H9 (cell line): ENCODE data around the gene RNF214. TPM values are rescaled to one million over a fixed set of nuclear protein-coding genes. Genes with fewer than 3 reads are reported as not detected.

ENCODE experiments used
- DNase-seq: peaks from one replicate; pipeline ENCODE4 v3.0.0-alpha.2; 2017
- H2AFZ ChIP-seq: one replicate; pipeline ENCODE4 v1.6.1; 2013; ENCODE audit warnings: mild to moderate bottlenecking, low read length, control low read depth, moderate library complexity
- H2AK5ac ChIP-seq: 2 replicates; pipeline ENCODE4 v1.6.1; 2013; ENCODE audit warnings: low read length, control low read depth, mixed read lengths; ENCODE audit not compliant: insufficient read length
- H2BK120ac ChIP-seq: one replicate; pipeline ENCODE4 v1.6.1; 2013; ENCODE audit warnings: low read depth, mild to moderate bottlenecking, low read length, control low read depth, inconsistent platforms; ENCODE audit not compliant: poor library complexity, severe bottlenecking
- H2BK12ac ChIP-seq: 2 replicates; pipeline ENCODE4 v1.6.1; 2013; ENCODE audit warnings: low read length, control low read depth, mixed read lengths, low read depth; ENCODE audit not compliant: insufficient read length
- H2BK15ac ChIP-seq: 2 replicates; pipeline ENCODE4 v1.6.1; 2013; ENCODE audit warnings: low read depth, low read length, control low read depth
- H2BK20ac ChIP-seq: one replicate; pipeline ENCODE4 v1.6.1; 2013; ENCODE audit warnings: low read depth, mild to moderate bottlenecking, low read length, control low read depth, inconsistent platforms; ENCODE audit not compliant: poor library complexity, severe bottlenecking
- H2BK5ac ChIP-seq: 2 replicates; pipeline ENCODE4 v1.6.1; 2013; ENCODE audit warnings: low read length, control low read depth, mixed read lengths; ENCODE audit not compliant: insufficient read length
- H3K14ac ChIP-seq: 2 replicates; pipeline ENCODE4 v1.6.1; 2013; ENCODE audit warnings: low read length, control low read depth; ENCODE audit not compliant: insufficient read depth
- H3K18ac ChIP-seq: 2 replicates; pipeline ENCODE4 v1.6.1; 2013; ENCODE audit warnings: low read depth, mild to moderate bottlenecking, mixed read lengths, low read length, control low read depth; ENCODE audit not compliant: insufficient read length
- H3K23ac ChIP-seq: 2 replicates; pipeline ENCODE4 v1.6.1; 2013; ENCODE audit warnings: low read length, control low read depth, mixed read lengths, low read depth; ENCODE audit not compliant: insufficient read length
- H3K23me2 ChIP-seq: 2 replicates; pipeline ENCODE4 v1.6.1; 2013; ENCODE audit warnings: low read depth, mild to moderate bottlenecking, mixed read lengths, low read length, control low read depth; ENCODE audit not compliant: insufficient read length, poor library complexity, severe bottlenecking
- H3K27ac ChIP-seq: 2 replicates; pipeline ENCODE4 v1.5.1; 2013; ENCODE audit warnings: low read length, control low read depth, mixed read lengths, low read depth; ENCODE audit not compliant: insufficient read length
- H3K27me3 ChIP-seq: 2 replicates; pipeline ENCODE4 v1.6.1; 2013; ENCODE audit warnings: low read length, control low read depth, inconsistent platforms; ENCODE audit not compliant: insufficient read depth
- H3K4ac ChIP-seq: 2 replicates; pipeline ENCODE4 v1.6.1; 2013; ENCODE audit warnings: low read depth, mild to moderate bottlenecking, control low read depth, inconsistent platforms, low read length, moderate library complexity
- H3K4me1 ChIP-seq: 2 replicates; pipeline ENCODE4 v1.6.1; 2013; ENCODE audit warnings: low read length, control low read depth, inconsistent platforms; ENCODE audit not compliant: insufficient read depth
- H3K4me2 ChIP-seq: 2 replicates; pipeline ENCODE4 v1.6.1; 2013; ENCODE audit warnings: low read length, control low read depth, mixed read lengths; ENCODE audit not compliant: insufficient read length, insufficient read depth
- H3K56ac ChIP-seq: 2 replicates; pipeline ENCODE4 v1.6.1; 2013; ENCODE audit warnings: low read depth, mild to moderate bottlenecking, mixed read lengths, low read length, control low read depth; ENCODE audit not compliant: insufficient read length
- H3K79me1 ChIP-seq: 2 replicates; pipeline ENCODE4 v1.6.1; 2013; ENCODE audit warnings: low read depth, mild to moderate bottlenecking, moderate library complexity, low read length, control low read depth, inconsistent platforms; ENCODE audit not compliant: insufficient read depth, poor library complexity, severe bottlenecking
- H3K79me2 ChIP-seq: 2 replicates; pipeline ENCODE4 v1.6.1; 2013; ENCODE audit warnings: low read length, control low read depth, inconsistent platforms; ENCODE audit not compliant: insufficient read depth
- H3K9ac ChIP-seq: 2 replicates; pipeline ENCODE4 v1.6.1; 2013; ENCODE audit warnings: low read length, control low read depth, mixed read lengths; ENCODE audit not compliant: insufficient read length; ENCODE audit errors: extremely low read depth
- H3K9me3 ChIP-seq: one replicate; pipeline ENCODE4 v1.6.1; 2013; ENCODE audit warnings: low read depth, low read length, inconsistent platforms; ENCODE audit not compliant: control insufficient read depth
- H3T11ph ChIP-seq: one replicate; pipeline ENCODE4 v1.6.1; 2013; ENCODE audit warnings: mild to moderate bottlenecking, low read length, control low read depth, inconsistent platforms
- H4K20me1 ChIP-seq: one replicate; pipeline ENCODE4 v1.6.1; 2013; ENCODE audit not compliant: control insufficient read depth, insufficient read length, insufficient read depth
- H4K5ac ChIP-seq: 2 replicates; pipeline ENCODE4 v1.6.1; 2013; ENCODE audit warnings: low read depth, mild to moderate bottlenecking, mixed read lengths, low read length, control low read depth; ENCODE audit not compliant: insufficient read length
- H4K8ac ChIP-seq: replicated peaks from 2 replicates; pipeline ENCODE4 v1.6.1; 2013; ENCODE audit warnings: low read length, control low read depth, mixed read lengths, low read depth; ENCODE audit not compliant: insufficient read length
- H4K91ac ChIP-seq: 2 replicates; pipeline ENCODE4 v1.6.1; 2013; ENCODE audit warnings: low read depth, mild to moderate bottlenecking, moderate library complexity, mixed read lengths, low read length, control low read depth; ENCODE audit not compliant: insufficient read length
- H3K27ac Mint-ChIP-seq, 3 experiments: 2 replicates in 2 of 3; 3 replicates in 1 of 3; pipeline ENCODE4 v1.8.0; 2020 to 2021; ENCODE audit warnings: mixed read lengths in 3 of 3, mild to moderate bottlenecking in 1 of 3, moderate library complexity in 1 of 3
- H3K27me3 Mint-ChIP-seq: 2 replicates; pipeline ENCODE4 v1.8.0; 2021; ENCODE audit warnings: low read depth, mild to moderate bottlenecking, moderate library complexity, mixed read lengths
- H3K36me3 Mint-ChIP-seq, 3 experiments: 2 replicates in 2 of 3; 3 replicates in 1 of 3; pipeline ENCODE4 v1.8.0; 2020 to 2021; ENCODE audit warnings: low read depth in 3 of 3, mixed read lengths in 3 of 3; ENCODE audit not compliant: insufficient read depth in 1 of 3
- H3K4me1 Mint-ChIP-seq, 2 experiments: 2 replicates each; pipeline ENCODE4 v1.8.0; 2020; ENCODE audit warnings: mixed read lengths in 2 of 2
- H3K4me3 Mint-ChIP-seq, 2 experiments: 2 replicates in 1 of 2; 3 replicates in 1 of 2; pipeline ENCODE4 v1.8.0; 2020 to 2021; ENCODE audit warnings: mild to moderate bottlenecking in 2 of 2, mixed read lengths in 2 of 2, moderate library complexity in 1 of 2
- H3K9me3 Mint-ChIP-seq, 2 experiments: 2 replicates in 1 of 2; 3 replicates in 1 of 2; pipeline ENCODE4 v1.8.0; 2020; ENCODE audit warnings: mild to moderate bottlenecking in 2 of 2, mixed read lengths in 2 of 2, moderate library complexity in 1 of 2
- CTCF ChIP-seq: fragments of 200-600 bp; sonication (generic); conservative IDR thresholded peaks from 3 replicates; pipeline ENCODE4 v1.8.0; 2021; ENCODE audit warnings: antibody characterized with exemption, mild to moderate bottlenecking
- WGBS: extraction: QIAGEN DNeasy Blood & Tissue Kit; methylation state at CpG from one replicate; pipeline ENCODE4 v1.1.7; 2013; ENCODE audit warnings: missing lambda C conversion rate, low lambda C conversion rate, mixed read lengths; ENCODE audit not compliant: insufficient read length; ENCODE audit errors: extremely low coverage; 5-methylcytosine and 5-hydroxymethylcytosine counted together
- total RNA-seq: library from RNA; stranded (reverse); gene quantifications from 2 replicates; pipeline ENCODE4 v1.2.1, GENCODE V29; 2021

Gene RNF214
- total RNA-seq, 1 experiment from 2014 or later = 26.0 TPM

DNA sequence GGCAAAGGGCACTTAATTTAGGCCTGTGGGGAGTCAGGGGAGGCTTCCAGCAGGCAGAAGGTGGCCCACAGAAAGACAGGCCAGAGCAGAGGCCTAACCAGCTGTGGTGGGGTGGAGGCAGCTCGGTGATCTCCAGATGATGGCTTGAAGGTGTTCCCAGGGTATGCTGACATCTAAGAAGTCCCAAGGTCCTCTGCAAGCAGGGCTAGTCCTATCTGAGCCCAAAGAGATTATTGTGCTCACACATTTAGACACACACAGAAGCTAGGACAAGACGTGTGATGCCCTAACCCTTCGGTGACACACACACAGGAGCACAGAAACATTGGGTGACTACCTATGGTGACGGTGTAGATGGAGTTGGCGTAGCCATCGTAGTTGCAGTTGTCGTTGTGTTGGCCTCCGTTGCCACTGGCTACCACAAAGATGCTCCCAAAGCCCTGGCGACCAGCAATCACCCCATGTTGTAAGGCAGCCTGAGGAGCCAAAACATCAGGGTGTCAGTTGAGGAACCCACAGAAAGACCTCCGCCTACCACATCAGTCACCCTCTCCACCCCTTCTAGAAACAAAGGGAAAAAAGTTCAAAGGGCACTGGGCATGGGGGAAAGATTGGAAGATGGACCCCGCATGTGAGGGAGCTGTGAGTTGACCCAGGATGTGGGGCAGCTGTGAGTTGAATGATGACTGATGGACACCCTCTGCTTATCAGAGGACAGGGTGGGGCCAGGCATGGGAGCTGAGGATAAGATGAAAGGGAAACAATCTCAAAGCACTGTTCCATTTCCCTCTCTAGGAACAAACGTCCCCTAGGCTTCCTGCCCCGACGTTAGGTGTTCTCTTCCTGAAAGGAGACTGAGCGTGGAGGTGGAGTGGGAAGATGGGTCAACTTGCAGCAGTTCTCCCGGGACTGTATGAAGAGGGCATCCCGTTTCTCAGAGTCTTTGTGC lies 8.5 kb upstream of the RNF214 start:
- Histone ChIP-seq H3K27ac (no peak overlapping the region), H4K20me1 (no peaks in the 10 kb centered on the region), H3K4me2 (no peak overlapping the region), H2BK12ac (no peak overlapping the region), H2BK120ac (no peak overlapping the region), H3T11ph (no peak overlapping the region), H2BK20ac (no peak overlapping the region), H3K23ac (no peak overlapping the region), H3K79me1 (no peaks in the 10 kb centered on the region), H3K9ac (no peak overlapping the region), H3K56ac (no peak overlapping the region), H2AFZ (no peak overlapping the region), H3K79me2 (no peaks in the 10 kb centered on the region), H2BK5ac (no peak overlapping the region), H3K9me3 (no peaks in the 10 kb centered on the region), H3K18ac (no peak overlapping the region), H3K4ac (no peak overlapping the region), H3K14ac (no peak overlapping the region), H4K5ac (no peak overlapping the region), H2BK15ac (no peak overlapping the region), H3K4me1 (no peaks in the 10 kb centered on the region), H3K27me3 (no peaks in the 10 kb centered on the region), H4K91ac (no peak overlapping the region), H2AK5ac (no peak overlapping the region), H3K23me2 (no peaks in the 10 kb centered on the region), H4K8ac (no peak overlapping the region)
- TF ChIP-seq CTCF = no peak
- no peaks in the 10 kb centered on the region for H3K9me3 Mint-ChIP-seq
- no CpG with 5 or more reads among the region's 17 CpGs for WGBS
- peaks cover 9 to 69% (median 29%) of the 10 kb centered on the region in 3 experiments for H3K36me3 Mint-ChIP-seq
- no peaks in the 10 kb centered on the region for H3K27me3 Mint-ChIP-seq
- H3K4me3 Mint-ChIP-seq = no peak overlapping the region
- no peak overlapping the region; a peak in 1 of 7 replicates for H3K27ac Mint-ChIP-seq
- H3K4me1 Mint-ChIP-seq = peaks cover 3 to 6% of the 10 kb centered on the region in 2 experiments
- no peak for DNase-seq
